Testis (tissue), 3 donors: Measurements from ENCODE around the gene DNAJC11. TPM values are rescaled to one million over a fixed set of nuclear protein-coding genes. Genes with fewer than 3 reads are reported as not detected.

ENCODE experiments used
- DNase-seq: peaks from one replicate; pipeline ENCODE4 v3.0.0-alpha.2; 2019
- H3K27ac ChIP-seq, 2 donors: fragments of 200-600 bp; sonication (generic); one replicate each; pipeline ENCODE4 v1.5.1; 2019
- H3K27me3 ChIP-seq: fragments of 200-600 bp; sonication (generic); one replicate; pipeline ENCODE4 v1.5.1; 2019
- H3K36me3 ChIP-seq: fragments of 200-600 bp; sonication (generic); one replicate; pipeline ENCODE4 v1.5.1; 2017; ENCODE audit warnings: low read depth; ENCODE audit errors: missing control alignments
- H3K4me1 ChIP-seq: fragments of 200-600 bp; sonication (generic); one replicate; pipeline ENCODE4 v1.5.1; 2019
- H3K4me3 ChIP-seq, 2 donors: fragments of 200-600 bp; sonication (generic); one replicate each; pipeline ENCODE4 v1.5.1; 2017 to 2019
- H3K9me3 ChIP-seq: fragments of 200-600 bp; sonication (generic); one replicate; pipeline ENCODE4 v1.5.1; 2017
- CTCF ChIP-seq, 3 experiments: fragments of 450-650 bp in 2 of 3; fragments of 200-600 bp in 1 of 3; sonication (generic) in 1 of 3; IDR thresholded peaks; one replicate each; pipeline ENCODE4 v1.5.1; 2016 to 2019; ENCODE audit warnings: antibody characterized with exemption in 3 of 3, mild to moderate bottlenecking in 2 of 3, moderate library complexity in 1 of 3
- POLR2A ChIP-seq: fragments of 450-650 bp; IDR thresholded peaks from one replicate; pipeline ENCODE4 v1.6.1; 2017; ENCODE audit warnings: antibody characterized with exemption, mild to moderate bottlenecking, moderate library complexity
- WGBS, 2 donors: methylation state at CpG; one replicate each; pipeline ENCODE4 v1.1.5; 2018; 5-methylcytosine and 5-hydroxymethylcytosine counted together
- intact Hi-C: fragments of 100-400 bp; cut with DNase I; formaldehyde crosslinking; loops from one replicate; pipeline ENCODE4 v1.15.1; 2023; ENCODE audit warnings: low total_unique reads
- polyA plus RNA-seq: library from polyadenylated mRNA; stranded (reverse); fragments of 350-450 nt; fragmentation: Illumina TruSeq; extraction: RNeasy Lipid Tissue Mini Kit (QIAGEN cat#74804); gene quantifications from one replicate; pipeline ENCODE4 v1.2.3, GENCODE V29; 2014; ENCODE audit warnings: low read depth, low replicate concordance; ENCODE audit not compliant: insufficient read depth
- total RNA-seq, 2 donors: library from RNA; depleted of rRNA; stranded (reverse); fragments of >200 nt; gene quantifications; one replicate each; pipeline ENCODE4 v1.2.3, GENCODE V29; 2016

Gene DNAJC11
- total and polyA plus RNA-seq, 3 donors from 2014 or later, result 41.5 to 53.3 (median 52.7) TPM

GRCh38 chr1:6591644-6592043 lies 110.0 kb downstream of the DNAJC11 start:
- peak overlapping the region in 1 of 2 donors; percentile 14 for H3K27ac ChIP-seq
- 71 to 83% methylated on average over 1 to 6 of the region's 6 CpGs for WGBS, 2 donors
- TF ChIP-seq CTCF (IDR thresholded peaks at IDR 0.05) (no peak), POLR2A (no peak)
- H3K4me1 ChIP-seq, result peaks cover 13% of the 10 kb centered on the region
- H3K27me3 ChIP-seq, result no peaks in the 10 kb centered on the region
- H3K4me3 ChIP-seq, result no peak overlapping the region
- intact Hi-C loops, result no loop called here
- no peaks in the 10 kb centered on the region for H3K36me3 ChIP-seq
- no peaks in the 10 kb centered on the region for H3K9me3 ChIP-seq
- no peak for DNase-seq

DNA sequence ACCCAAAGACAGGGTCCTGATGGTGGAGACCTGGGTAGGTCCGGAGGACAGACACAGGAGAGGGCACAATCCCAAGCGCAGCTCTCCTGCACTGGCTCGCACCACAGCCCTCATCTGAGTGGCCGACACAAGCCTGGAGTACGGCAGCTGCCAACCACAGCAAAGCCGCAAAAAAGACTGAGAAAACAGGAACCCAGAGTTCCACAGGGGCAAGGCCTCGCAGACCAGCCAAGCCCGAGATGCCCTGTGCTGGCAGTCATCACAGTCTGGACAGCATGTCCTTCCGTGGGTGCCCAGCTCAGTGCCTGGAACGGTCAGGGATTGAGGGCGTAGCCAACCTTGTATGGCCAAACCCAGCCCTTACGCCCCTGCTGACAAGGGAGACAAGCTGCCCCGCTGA lies 110.4 kb downstream of the DNAJC11 start:
- intact Hi-C loops, result no loop called here
- Histone ChIP-seq H3K27ac (peak overlapping the region in 1 of 2 donors; percentile 14), H3K27me3 (no peaks in the 10 kb centered on the region), H3K4me1 (peaks cover 12% of the 10 kb centered on the region), H3K36me3 (no peaks in the 10 kb centered on the region), H3K4me3 (no peak overlapping the region), H3K9me3 (no peaks in the 10 kb centered on the region)
- TF ChIP-seq POLR2A (no peak), CTCF (IDR thresholded peaks at IDR 0.05) (no peak)
- no peak for DNase-seq
- WGBS, 2 donors, result 68 to 85% methylated on average over 4 to 13 of the region's 13 CpGs

DNA sequence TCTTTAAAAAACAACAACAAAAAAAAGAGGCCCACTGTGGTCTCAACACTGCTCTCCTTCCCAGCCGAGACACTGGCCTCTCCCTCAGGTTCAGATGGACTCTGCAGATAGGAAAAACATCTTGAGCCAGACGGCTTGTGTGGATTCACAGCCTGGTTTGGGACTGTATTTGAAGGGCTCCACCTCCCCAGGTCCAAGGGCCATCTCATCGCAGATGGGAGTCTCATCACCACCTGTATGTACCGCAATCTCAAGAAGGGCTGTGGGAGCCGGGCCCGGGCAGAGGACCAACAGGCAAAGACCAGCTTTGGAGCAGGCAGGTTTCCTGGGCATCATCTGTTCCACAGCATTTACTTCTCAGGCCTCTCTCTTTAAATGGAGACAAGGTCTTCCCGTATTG lies 111.6 kb downstream of the DNAJC11 start:
- Histone ChIP-seq H3K9me3 (no peaks in the 10 kb centered on the region), H3K4me3 (no peak overlapping the region), H3K27ac (no peak overlapping the region), H3K4me1 (peaks cover 12% of the 10 kb centered on the region), H3K36me3 (no peaks in the 10 kb centered on the region), H3K27me3 (no peaks in the 10 kb centered on the region)
- TF ChIP-seq CTCF (IDR thresholded peaks at IDR 0.05) (no peak), POLR2A (no peak)
- WGBS, 2 donors, result 82 to 91% methylated on average over 7 of the region's 7 CpGs
- intact Hi-C loops, result no loop called here
- DNase-seq, result no peak

DNA sequence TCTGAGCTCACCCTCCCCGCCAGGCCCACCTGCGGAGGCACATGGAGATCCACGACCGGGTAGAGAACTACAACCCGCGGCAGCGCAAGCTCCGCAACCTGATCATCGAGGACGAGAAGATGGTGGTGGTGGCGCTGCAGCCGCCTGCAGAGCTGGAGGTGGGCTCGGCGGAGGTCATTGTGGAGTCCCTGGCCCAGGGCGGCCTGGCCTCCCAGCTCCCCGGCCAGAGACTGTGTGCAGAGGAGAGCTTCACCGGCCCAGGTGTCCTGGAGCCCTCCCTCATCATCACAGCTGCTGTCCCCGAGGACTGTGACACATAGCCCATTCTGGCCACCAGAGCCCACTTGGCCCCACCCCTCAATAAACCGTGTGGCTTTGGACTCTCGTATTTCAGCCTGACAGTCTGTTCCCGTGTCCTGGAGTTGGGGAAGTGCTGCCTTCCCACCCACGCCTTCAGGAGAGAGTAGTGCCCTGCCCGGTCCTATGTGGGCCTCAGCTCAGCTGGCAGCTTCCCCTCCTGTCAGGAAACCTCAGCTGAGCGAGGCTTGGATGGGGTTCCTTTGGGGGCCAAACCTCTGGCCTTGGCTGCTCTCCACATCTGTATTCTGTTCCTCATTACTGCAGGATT lies 112.6 kb downstream of the DNAJC11 start:
- intact Hi-C loops, result no loop called here
- TF ChIP-seq POLR2A (no peak), CTCF (IDR thresholded peaks at IDR 0.05) (no peak)
- Histone ChIP-seq H3K4me1 (peaks cover 12% of the 10 kb centered on the region), H3K4me3 (no peak overlapping the region), H3K9me3 (no peaks in the 10 kb centered on the region), H3K27ac (no peak overlapping the region), H3K27me3 (no peaks in the 10 kb centered on the region), H3K36me3 (no peaks in the 10 kb centered on the region)
- 85 to 88% methylated on average over 14 to 24 of the region's 24 CpGs for WGBS, 2 donors
- no peak for DNase-seq
